CD8-positive, alpha-beta memory T cell (primary cell): ENCODE results near the gene SLC24A3. TPM values are rescaled to one million over a fixed set of nuclear protein-coding genes. Genes with fewer than 3 reads are reported as not detected.

ENCODE experiments used
- CTCF ChIA-PET: fragments of 350-600 bp; sonication (Branson Sonifier 250); formaldehyde crosslinking; loops from one replicate; lab custom pipeline; 2021; ENCODE audit warnings: antibody characterized with exemption; lab: Charles Lee
- POLR2A ChIA-PET: fragments of 350-600 bp; sonication (Branson Sonifier 250); formaldehyde crosslinking; loops from one replicate; lab custom pipeline; 2021; ENCODE audit warnings: antibody characterized with exemption; lab: Charles Lee
- DNase-seq, 5 donors: peaks; one replicate each; pipeline versions ENCODE4 v3.0.0 to v3.0.0-alpha.2; 2020 to 2022; ENCODE audit warnings: mixed read lengths in 1 of 5
- H3K27ac ChIP-seq: one replicate; pipeline ENCODE4 v1.7.0; 2013; ENCODE audit warnings: low read depth, mild to moderate bottlenecking, low read length, moderate library complexity
- H3K27me3 ChIP-seq: 2 replicates; pipeline ENCODE4 v1.7.0; 2013; ENCODE audit warnings: low read length, mild to moderate bottlenecking; ENCODE audit not compliant: insufficient read depth, poor library complexity, severe bottlenecking
- H3K36me3 ChIP-seq: 2 replicates; pipeline ENCODE4 v1.7.0; 2013; ENCODE audit warnings: mild to moderate bottlenecking, low read length, moderate library complexity; ENCODE audit not compliant: insufficient read depth
- H3K4me1 ChIP-seq: 2 replicates; pipeline ENCODE4 v1.7.0; 2013; ENCODE audit warnings: mild to moderate bottlenecking, low read length, moderate library complexity; ENCODE audit not compliant: insufficient read depth
- H3K4me3 ChIP-seq: 2 replicates; pipeline ENCODE4 v1.7.0; 2013; ENCODE audit warnings: mild to moderate bottlenecking, low read length
- H3K9me3 ChIP-seq: 2 replicates; pipeline ENCODE4 v1.7.0; 2013; ENCODE audit warnings: mild to moderate bottlenecking, low read length
- H3K27ac Mint-ChIP-seq, 8 donors: one replicate each; pipeline ENCODE4 v1.8.0; 2020 to 2021; ENCODE audit warnings: mixed read lengths in 8 of 8, mild to moderate bottlenecking in 6 of 8, inconsistent platforms in 3 of 8, moderate library complexity in 3 of 8
- H3K27me3 Mint-ChIP-seq, 2 donors: one replicate each; pipeline ENCODE4 v1.8.0; 2020 to 2021; ENCODE audit warnings: mixed read lengths in 2 of 2, mild to moderate bottlenecking in 1 of 2, moderate library complexity in 1 of 2
- H3K36me3 Mint-ChIP-seq, 3 donors: one replicate each; pipeline ENCODE4 v1.8.0; 2020 to 2021; ENCODE audit warnings: mixed read lengths in 3 of 3, inconsistent platforms in 1 of 3, mild to moderate bottlenecking in 1 of 3
- H3K4me1 Mint-ChIP-seq, 3 donors: one replicate each; pipeline ENCODE4 v1.8.0; 2020 to 2021; ENCODE audit warnings: mixed read lengths in 3 of 3, inconsistent platforms in 1 of 3, mild to moderate bottlenecking in 1 of 3
- H3K4me3 Mint-ChIP-seq, 7 donors: one replicate each; pipeline ENCODE4 v1.8.0; 2020 to 2021; ENCODE audit warnings: mixed read lengths in 7 of 7, mild to moderate bottlenecking in 6 of 7, moderate library complexity in 4 of 7, inconsistent platforms in 2 of 7
- H3K9me3 Mint-ChIP-seq, 5 donors: one replicate each; pipeline ENCODE4 v1.8.0; 2020 to 2022; ENCODE audit warnings: mixed read lengths in 5 of 5, mild to moderate bottlenecking in 3 of 5, moderate library complexity in 2 of 5, inconsistent platforms in 1 of 5
- polyA plus RNA-seq: library from polyadenylated mRNA; unstranded; fragments of 300-500 nt; fragmentation: Illumina TruSeq; gene quantifications from one replicate; pipeline ENCODE4 v1.2.3, GENCODE V29; 2021
- total RNA-seq, 2 experiments: library from RNA; stranded (reverse); gene quantifications; one replicate each; pipeline ENCODE4 v1.2.3, GENCODE V29; 2021

The SLC24A3 gene
- total and polyA plus RNA-seq, 3 experiments from 2014 or later: not detected

- H3K27ac Mint-ChIP-seq: no peak overlapping the region
- DNase-seq: no peak
- no peak overlapping the region for H3K4me3 Mint-ChIP-seq
- Histone ChIP-seq H3K27ac (no peak overlapping the region), H3K9me3 (no peaks in the 10 kb centered on the region), H3K27me3 (no peaks in the 10 kb centered on the region), H3K4me1 (no peaks in the 10 kb centered on the region), H3K36me3 (no peaks in the 10 kb centered on the region), H3K4me3 (no peak overlapping the region)
- no peaks in the 10 kb centered on the region for H3K9me3 Mint-ChIP-seq
- H3K27me3 Mint-ChIP-seq: peaks cover 0 to 7% of the 10 kb centered on the region in 2 donors
- CTCF ChIA-PET: no interaction called here
- H3K4me1 Mint-ChIP-seq: no peaks in the 10 kb centered on the region
- H3K36me3 Mint-ChIP-seq: no peaks in the 10 kb centered on the region
- POLR2A ChIA-PET: no interaction called here
Observed at GRCh38 chr20:19462491-19462890, 250.0 kb downstream of the SLC24A3 start.

- peaks cover 0 to 8% of the 10 kb centered on the region in 2 donors for H3K27me3 Mint-ChIP-seq
- POLR2A ChIA-PET: no interaction called here
- no peaks in the 10 kb centered on the region for H3K9me3 Mint-ChIP-seq
- H3K4me1 Mint-ChIP-seq: no peaks in the 10 kb centered on the region
- no peaks in the 10 kb centered on the region for H3K36me3 ChIP-seq
- H3K9me3 ChIP-seq: no peaks in the 10 kb centered on the region
- no peak overlapping the region for H3K4me3 ChIP-seq
- H3K27ac Mint-ChIP-seq: no peak overlapping the region
- H3K27ac ChIP-seq: no peak overlapping the region
- H3K27me3 ChIP-seq: no peaks in the 10 kb centered on the region
- CTCF ChIA-PET: no interaction called here
- H3K4me1 ChIP-seq: no peaks in the 10 kb centered on the region
- no peak overlapping the region for H3K4me3 Mint-ChIP-seq
- no peaks in the 10 kb centered on the region for H3K36me3 Mint-ChIP-seq
- no peak for DNase-seq
Observed at GRCh38 chr20:19463597-19463996, 251.2 kb downstream of the SLC24A3 start.

GRCh38 chr20:19465536-19465935, 253.1 kb downstream of the SLC24A3 start:
- Mint-ChIP-seq H3K27me3 (peaks cover 0 to 8% of the 10 kb centered on the region in 2 donors), H3K4me1 (no peaks in the 10 kb centered on the region), H3K27ac (no peak overlapping the region), H3K4me3 (no peak overlapping the region), H3K9me3 (no peaks in the 10 kb centered on the region), H3K36me3 (no peaks in the 10 kb centered on the region)
- no peaks in the 10 kb centered on the region for H3K9me3 ChIP-seq
- H3K4me1 ChIP-seq: no peaks in the 10 kb centered on the region
- DNase-seq: no peak
- no peaks in the 10 kb centered on the region for H3K36me3 ChIP-seq
- CTCF ChIA-PET: no interaction called here
- no peak overlapping the region for H3K27ac ChIP-seq
- POLR2A ChIA-PET: no interaction called here
- H3K4me3 ChIP-seq: no peak overlapping the region
- H3K27me3 ChIP-seq: no peaks in the 10 kb centered on the region

- H3K27me3 ChIP-seq: no peaks in the 10 kb centered on the region
- POLR2A ChIA-PET: no interaction called here
- Mint-ChIP-seq H3K4me1 (no peaks in the 10 kb centered on the region), H3K27ac (no peak overlapping the region), H3K4me3 (no peak overlapping the region), H3K36me3 (no peaks in the 10 kb centered on the region), H3K27me3 (peaks cover 0 to 8% of the 10 kb centered on the region in 2 donors), H3K9me3 (no peaks in the 10 kb centered on the region)
- CTCF ChIA-PET: no interaction called here
- H3K9me3 ChIP-seq: no peaks in the 10 kb centered on the region
- no peak overlapping the region for H3K4me3 ChIP-seq
- H3K36me3 ChIP-seq: no peaks in the 10 kb centered on the region
- no peak overlapping the region for H3K27ac ChIP-seq
- DNase-seq: no peak
- H3K4me1 ChIP-seq: no peaks in the 10 kb centered on the region
Observed at GRCh38 chr20:19466206-19466928, 253.9 kb downstream of the SLC24A3 start.

- ChIA-PET CTCF (no interaction called here), POLR2A (no interaction called here)
- Mint-ChIP-seq H3K4me3 (no peak overlapping the region), H3K27ac (no peak overlapping the region), H3K4me1 (no peaks in the 10 kb centered on the region), H3K9me3 (no peaks in the 10 kb centered on the region), H3K36me3 (no peaks in the 10 kb centered on the region), H3K27me3 (peaks cover 0 to under 1% of the 10 kb centered on the region in 2 donors)
- DNase-seq: no peak
- no peak overlapping the region for H3K27ac ChIP-seq
- no peaks in the 10 kb centered on the region for H3K4me1 ChIP-seq
- no peaks in the 10 kb centered on the region for H3K27me3 ChIP-seq
- H3K36me3 ChIP-seq: no peaks in the 10 kb centered on the region
- H3K9me3 ChIP-seq: no peaks in the 10 kb centered on the region
- H3K4me3 ChIP-seq: no peak overlapping the region
Observed at GRCh38 chr20:19473216-19473921, 260.9 kb downstream of the SLC24A3 start.

- POLR2A ChIA-PET: no interaction called here
Observed at GRCh38 chr20:19473922-19474286, 261.5 kb downstream of the SLC24A3 start.

GRCh38 chr20:19478320-19478895, 266.0 kb downstream of the SLC24A3 start:
- Mint-ChIP-seq H3K4me3 (no peak overlapping the region), H3K36me3 (no peaks in the 10 kb centered on the region), H3K4me1 (no peaks in the 10 kb centered on the region), H3K27me3 (peaks cover 0 to 2% of the 10 kb centered on the region in 2 donors), H3K27ac (peak overlapping the region in 1 of 8 donors; percentile 19), H3K9me3 (peaks cover 0 to 4% (median 0%) of the 10 kb centered on the region in 5 donors)
- Histone ChIP-seq H3K36me3 (no peaks in the 10 kb centered on the region), H3K4me1 (no peaks in the 10 kb centered on the region), H3K27me3 (no peaks in the 10 kb centered on the region), H3K27ac (no peak overlapping the region), H3K4me3 (no peak overlapping the region), H3K9me3 (no peaks in the 10 kb centered on the region)
- ChIA-PET CTCF (no interaction called here), POLR2A (no interaction called here)
- DNase-seq: no peak

More at GRCh38 chr20:19473922-19474286, 261.5 kb downstream of the SLC24A3 start:
- no peak for DNase-seq
- Mint-ChIP-seq H3K27me3 (no peaks in the 10 kb centered on the region), H3K36me3 (no peaks in the 10 kb centered on the region), H3K4me1 (no peaks in the 10 kb centered on the region), H3K27ac (no peak overlapping the region), H3K9me3 (no peaks in the 10 kb centered on the region), H3K4me3 (no peak overlapping the region)
- no peaks in the 10 kb centered on the region for H3K36me3 ChIP-seq
- H3K27ac ChIP-seq: no peak overlapping the region
- CTCF ChIA-PET: no interaction called here
- H3K4me3 ChIP-seq: no peak overlapping the region
- H3K4me1 ChIP-seq: no peaks in the 10 kb centered on the region
- no peaks in the 10 kb centered on the region for H3K27me3 ChIP-seq
- no peaks in the 10 kb centered on the region for H3K9me3 ChIP-seq

GRCh38 chr20:19482726-19483125, 270.3 kb downstream of the SLC24A3 start:
- H3K36me3 ChIP-seq: no peaks in the 10 kb centered on the region
- ChIA-PET CTCF (no interaction called here), POLR2A (no interaction called here)
- DNase-seq: no peak
- H3K4me1 ChIP-seq: no peaks in the 10 kb centered on the region
- H3K4me3 ChIP-seq: no peak overlapping the region
- no peak overlapping the region for H3K4me3 Mint-ChIP-seq
- peaks cover 0 to 3% of the 10 kb centered on the region in 2 donors for H3K27me3 Mint-ChIP-seq
- H3K36me3 Mint-ChIP-seq: no peaks in the 10 kb centered on the region
- H3K27ac Mint-ChIP-seq: no peak overlapping the region
- H3K9me3 ChIP-seq: no peaks in the 10 kb centered on the region
- no peak overlapping the region for H3K27ac ChIP-seq
- peaks cover 0 to 6% (median 0%) of the 10 kb centered on the region in 5 donors for H3K9me3 Mint-ChIP-seq
- no peaks in the 10 kb centered on the region for H3K4me1 Mint-ChIP-seq
- no peaks in the 10 kb centered on the region for H3K27me3 ChIP-seq
